ENCODE measurements around the gene DOK3.

GRCh38 chr5:177550122-177550521, 40.5 kb upstream of the DOK3 start:
- TF ChIP-seq CTCF (IDR thresholded peaks at IDR 0.05) (no peak), POLR2A (IDR thresholded peaks at IDR 0.05) (no peak), EP300 (IDR thresholded peaks at IDR 0.05) (no peak)

Data from suprapubic skin (tissue), 3 donors.